ENCODE results near the gene CECR2. TPM values are rescaled to one million over a fixed set of nuclear protein-coding genes. Genes with fewer than 3 reads are reported as not detected.
"Not testable (repeated sequence)": the region's sequence is repeated elsewhere in the genome, so short reads cannot be mapped to it uniquely, and the experiment has no call there.

Gene CECR2
- polyA plus RNA-seq, 1 of the 3 experiments (the other 2 are of a cell fraction) = not detected

- TF ChIP-seq, protein P1, sequence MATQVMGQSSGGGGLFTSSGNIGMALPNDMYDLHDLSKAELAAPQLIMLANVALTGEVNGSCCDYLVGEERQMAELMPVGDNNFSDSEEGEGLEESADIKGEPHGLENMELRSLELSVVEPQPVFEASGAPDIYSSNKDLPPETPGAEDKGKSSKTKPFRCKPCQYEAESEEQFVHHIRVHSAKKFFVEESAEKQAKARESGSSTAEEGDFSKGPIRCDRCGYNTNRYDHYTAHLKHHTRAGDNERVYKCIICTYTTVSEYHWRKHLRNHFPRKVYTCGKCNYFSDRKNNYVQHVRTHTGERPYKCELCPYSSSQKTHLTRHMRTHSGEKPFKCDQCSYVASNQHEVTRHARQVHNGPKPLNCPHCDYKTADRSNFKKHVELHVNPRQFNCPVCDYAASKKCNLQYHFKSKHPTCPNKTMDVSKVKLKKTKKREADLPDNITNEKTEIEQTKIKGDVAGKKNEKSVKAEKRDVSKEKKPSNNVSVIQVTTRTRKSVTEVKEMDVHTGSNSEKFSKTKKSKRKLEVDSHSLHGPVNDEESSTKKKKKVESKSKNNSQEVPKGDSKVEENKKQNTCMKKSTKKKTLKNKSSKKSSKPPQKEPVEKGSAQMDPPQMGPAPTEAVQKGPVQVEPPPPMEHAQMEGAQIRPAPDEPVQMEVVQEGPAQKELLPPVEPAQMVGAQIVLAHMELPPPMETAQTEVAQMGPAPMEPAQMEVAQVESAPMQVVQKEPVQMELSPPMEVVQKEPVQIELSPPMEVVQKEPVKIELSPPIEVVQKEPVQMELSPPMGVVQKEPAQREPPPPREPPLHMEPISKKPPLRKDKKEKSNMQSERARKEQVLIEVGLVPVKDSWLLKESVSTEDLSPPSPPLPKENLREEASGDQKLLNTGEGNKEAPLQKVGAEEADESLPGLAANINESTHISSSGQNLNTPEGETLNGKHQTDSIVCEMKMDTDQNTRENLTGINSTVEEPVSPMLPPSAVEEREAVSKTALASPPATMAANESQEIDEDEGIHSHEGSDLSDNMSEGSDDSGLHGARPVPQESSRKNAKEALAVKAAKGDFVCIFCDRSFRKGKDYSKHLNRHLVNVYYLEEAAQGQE (IDR thresholded peaks at IDR 0.05; ENCODE audit: low read depth, low read length) = no peak
- no peak for TF ChIP-seq FOSL2 (IDR thresholded peaks at IDR 0.05; ENCODE audit: borderline replicate concordance, low read depth)
- no peak for TF ChIP-seq MXI1 (IDR thresholded peaks at IDR 0.05; ENCODE audit: low read depth, low read length)
Measured at GRCh38 chr22:17563936-17564391, 194.7 kb downstream of the CECR2 start (continued).

GRCh38 chr22:17566016-17566687, 196.9 kb downstream of the CECR2 start:
- H2AFZ ChIP-seq (ENCODE audit: low read depth); H4K20me1 ChIP-seq (ENCODE audit: insufficient read depth); H3K9me2 ChIP-seq; H3K4me3 ChIP-seq (ENCODE audit: low read depth in 2 of 2, low read length in 1 of 2); H3K27ac ChIP-seq (ENCODE audit: low read depth in 2 of 2, low read length in 1 of 2); H3K9me3 ChIP-seq; H3F3A ChIP-seq (replicated peaks; ENCODE audit: insufficient read depth); H3K9ac ChIP-seq; POLR2A ChIA-PET; DNase-seq; H3K79me2 ChIP-seq (ENCODE audit: insufficient read depth); H3K27me3 ChIP-seq (ENCODE audit: insufficient read depth); H3K36me3 ChIP-seq (replicated peaks in 1 of 2; ENCODE audit: control insufficient read depth in 1 of 2, insufficient read depth in 2 of 2, low read length in 1 of 2); H3K4me2 ChIP-seq; H3K4me1 ChIP-seq (ENCODE audit: control insufficient read depth in 1 of 2, insufficient read depth in 2 of 2, low read depth in 1 of 2, low read length in 1 of 2): not testable (repeated sequence)
- CTCF ChIA-PET = interaction anchor here (1.1 to 1.8 kb wide), 4 partner anchors 8 to 508 kb away, joined by 3 to 8 read pairs (median 3); no protein-coding TSS in a partner anchor
- WGBS (ENCODE audit: low lambda C conversion rate) = 85% methylated on average over 19 of the region's 19 CpGs

DNA sequence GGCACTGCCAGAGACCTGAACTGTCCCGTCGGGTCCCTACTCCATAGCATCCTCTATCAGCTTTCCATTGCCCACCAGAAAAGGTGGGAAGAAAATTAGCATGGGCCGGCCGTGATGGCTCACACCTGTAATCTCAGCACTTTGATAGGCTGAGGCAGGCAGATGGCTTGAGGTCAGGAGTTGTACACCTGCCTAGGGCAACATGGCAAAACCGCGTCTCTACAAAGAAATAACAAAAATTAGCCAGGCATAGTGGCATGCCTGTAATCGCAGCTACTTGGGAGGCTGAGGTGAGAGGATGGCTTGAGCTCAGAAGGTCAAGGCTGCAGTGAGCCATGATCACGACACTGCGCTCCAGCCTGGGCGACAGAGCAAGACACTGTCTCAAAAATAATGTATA, 197.5 kb downstream of the CECR2 start:
- 87% methylated on average over 10 of the region's 10 CpGs for WGBS (ENCODE audit: low lambda C conversion rate)
- Histone ChIP-seq H3K9ac (no peak overlapping the region), H4K20me1 (ENCODE audit: insufficient read depth) (no peaks in the 10 kb centered on the region), H3K27me3 (ENCODE audit: insufficient read depth) (no peaks in the 10 kb centered on the region; the same call in 1 of the 2 replicates), H3K27ac (ENCODE audit: low read depth in 2 of 2, low read length in 1 of 2) (no peak overlapping the region), H3K9me2 (no peaks in the 10 kb centered on the region), H3K36me3 (replicated peaks in 1 of 2; ENCODE audit: control insufficient read depth in 1 of 2, insufficient read depth in 2 of 2, low read length in 1 of 2) (no peaks in the 10 kb centered on the region), H3K4me1 (ENCODE audit: control insufficient read depth in 1 of 2, insufficient read depth in 2 of 2, low read depth in 1 of 2, low read length in 1 of 2) (no peaks in the 10 kb centered on the region; a peak in 2 of 4 replicates), H3K4me3 (ENCODE audit: low read depth in 2 of 2, low read length in 1 of 2) (no peak overlapping the region), H3F3A (replicated peaks; ENCODE audit: insufficient read depth) (no peaks in the 10 kb centered on the region), H3K4me2 (no peak overlapping the region), H3K9me3 (no peaks in the 10 kb centered on the region), H2AFZ (ENCODE audit: low read depth) (no peak overlapping the region), H3K79me2 (ENCODE audit: insufficient read depth) (no peaks in the 10 kb centered on the region)
- ChIA-PET CTCF (interaction anchor here (1.1 to 1.8 kb wide), 4 partner anchors 8 to 509 kb away, joined by 3 to 8 read pairs (median 3); no protein-coding TSS in a partner anchor), POLR2A (no interaction called here)
- DNase-seq = no peak
- TF ChIP-seq CTCF (IDR thresholded peaks at IDR 0.05) = no peak
- no peak for TF ChIP-seq TEAD4 (IDR thresholded peaks at IDR 0.05; ENCODE audit: borderline replicate concordance, insufficient read depth)
- TF ChIP-seq POLR2AphosphoS5 (IDR thresholded peaks at IDR 0.05; ENCODE audit: low read depth, low read length) = no peak
- no peak for TF ChIP-seq YY1 (IDR thresholded peaks at IDR 0.05; ENCODE audit: low read depth)
- TF ChIP-seq NFIC (IDR thresholded peaks at IDR 0.05; ENCODE audit: borderline replicate concordance) = no peak
- no peak for TF ChIP-seq FOXJ3 (CRISPR knock-in tag; IDR thresholded peaks at IDR 0.05)
- TF ChIP-seq EZH2phosphoT487 (IDR thresholded peaks at IDR 0.05; ENCODE audit: borderline replicate concordance, low read depth) = no peak
- TF ChIP-seq, protein P2, sequence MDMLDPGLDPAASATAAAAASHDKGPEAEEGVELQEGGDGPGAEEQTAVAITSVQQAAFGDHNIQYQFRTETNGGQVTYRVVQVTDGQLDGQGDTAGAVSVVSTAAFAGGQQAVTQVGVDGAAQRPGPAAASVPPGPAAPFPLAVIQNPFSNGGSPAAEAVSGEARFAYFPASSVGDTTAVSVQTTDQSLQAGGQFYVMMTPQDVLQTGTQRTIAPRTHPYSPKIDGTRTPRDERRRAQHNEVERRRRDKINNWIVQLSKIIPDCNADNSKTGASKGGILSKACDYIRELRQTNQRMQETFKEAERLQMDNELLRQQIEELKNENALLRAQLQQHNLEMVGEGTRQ (IDR thresholded peaks at IDR 0.05; ENCODE audit: borderline replicate concordance, low read depth, low read length) = no peak
- no peak for TF ChIP-seq TCF12 (IDR thresholded peaks at IDR 0.05)
- no peak for TF ChIP-seq ZBTB33 (IDR thresholded peaks at IDR 0.05; ENCODE audit: borderline replicate concordance, low read depth)
- TF ChIP-seq RCOR1 (IDR thresholded peaks at IDR 0.05; ENCODE audit: low read length) = no peak
